Uterus (tissue), 4 donors: ENCODE measurements around the gene GALNT9. TPM values are rescaled to one million over a fixed set of nuclear protein-coding genes. Genes with fewer than 3 reads are reported as not detected.

Source experiments
- DNase-seq, 2 donors: peaks; one replicate each; pipeline ENCODE4 v3.0.0-alpha.2; 2019 to 2020
- H3K27ac ChIP-seq, 2 donors: fragments of 200-600 bp; sonication (generic); 1 replicate in 1 of 2; 2 replicates in 1 of 2; pipeline ENCODE4 v1.5.1; 2016 to 2018
- H3K27me3 ChIP-seq, 2 donors: fragments of 200-600 bp; sonication (generic); one replicate each; pipeline ENCODE4 v1.5.1; 2018 to 2019; ENCODE audit warnings: control low read depth in 1 of 2
- H3K36me3 ChIP-seq, 2 donors: fragments of 200-600 bp; sonication (generic); one replicate each; pipeline ENCODE4 v1.5.1; 2019; ENCODE audit warnings: control low read depth in 1 of 2
- H3K4me1 ChIP-seq, 2 donors: fragments of 200-600 bp; sonication (generic); one replicate each; pipeline ENCODE4 v1.5.1; 2018 to 2019; ENCODE audit warnings: control low read depth in 1 of 2
- H3K4me3 ChIP-seq, 2 donors: fragments of 200-600 bp; sonication (generic); 1 replicate in 1 of 2; 2 replicates in 1 of 2; pipeline ENCODE4 v1.5.1; 2018 to 2019; ENCODE audit warnings: mild to moderate bottlenecking in 1 of 2
- H3K9me3 ChIP-seq, 2 donors: fragments of 200-600 bp; sonication (generic); one replicate each; pipeline ENCODE4 v1.5.1; 2019; ENCODE audit warnings: control low read depth in 1 of 2
- POLR2A ChIP-seq, 2 donors: fragments of 450-650 bp; IDR thresholded peaks; one replicate each; pipeline ENCODE4 v1.6.1; 2016; ENCODE audit warnings: antibody characterized with exemption in 2 of 2, mild to moderate bottlenecking in 1 of 2, moderate library complexity in 1 of 2
- intact Hi-C: fragments of 100-400 bp; cut with DNase I; formaldehyde crosslinking; loops from one replicate; pipeline ENCODE4 v1.15.1; 2023; ENCODE audit warnings: low total_unique reads
- total RNA-seq, 4 donors: library from RNA; depleted of rRNA in 3 of 4; stranded (reverse); fragments of >200 nt in 3 of 4; gene quantifications; one replicate each; pipeline versions ENCODE4 v1.1.0 to v1.2.4, GENCODE V29; 2014 to 2023
- TF ChIP-seq, protein P1 (sequence below), 4 experiments: fragments of 200-600 bp in 2 of 4; fragments of 450-650 bp in 2 of 4; sonication (generic) in 2 of 4; IDR thresholded peaks; one replicate each; pipeline ENCODE4 v1.5.1; 2016 to 2019; ENCODE audit warnings: antibody characterized with exemption in 4 of 4, mild to moderate bottlenecking in 2 of 4, moderate library complexity in 1 of 4
- donor health status: DM: yes; HTN: yes; CAD: no.

Gene GALNT9
- total RNA-seq, 4 donors from 2014 or later, result 1.5 to 4.3 TPM; not detected in 2

DNA sequence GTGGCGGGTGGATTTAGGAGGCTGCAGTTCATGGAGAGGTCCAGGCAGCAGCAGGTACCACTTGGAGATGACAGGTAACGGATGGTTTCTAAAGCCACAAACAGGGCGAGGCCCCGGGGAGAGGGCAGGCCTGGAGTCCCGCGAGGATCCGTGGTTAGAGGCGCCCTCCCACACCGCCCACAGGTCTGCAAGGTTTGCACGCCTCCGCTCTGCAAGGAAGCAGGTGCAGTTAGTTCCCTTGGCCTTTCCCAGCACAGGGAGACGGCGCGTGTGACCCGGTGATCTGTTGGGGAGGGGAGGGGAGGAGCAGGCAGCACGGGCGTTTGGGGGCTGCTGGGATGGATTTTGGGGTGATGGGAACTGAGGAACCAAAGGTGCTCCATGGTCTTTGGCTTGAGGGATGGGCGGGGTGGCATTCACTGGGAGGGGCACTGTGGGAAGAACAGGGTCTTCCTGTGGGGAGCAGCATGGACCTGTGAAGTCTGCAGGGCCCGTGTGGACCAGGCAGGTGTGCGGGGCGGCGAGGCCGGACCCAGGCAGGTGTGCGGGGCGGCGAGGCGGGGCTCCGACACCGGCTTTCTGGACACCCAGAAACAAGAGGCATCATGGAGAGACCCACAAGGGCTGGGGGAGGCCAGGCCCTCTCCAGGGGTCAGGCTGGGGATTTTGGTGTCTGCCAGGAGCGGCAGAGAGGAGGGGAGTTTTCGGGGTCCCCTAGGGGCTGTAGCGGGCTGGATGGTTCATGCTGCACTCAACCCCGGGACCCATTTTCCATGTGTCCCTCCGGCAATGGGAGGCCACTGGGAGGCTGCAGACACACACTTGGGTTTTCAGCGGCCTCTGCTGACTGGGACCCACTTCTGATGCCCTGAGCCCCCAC lies 156.0 kb downstream of the GALNT9 start:
- Histone ChIP-seq H3K9me3 (no peaks in the 10 kb centered on the region), H3K36me3 (no peaks in the 10 kb centered on the region), H3K4me3 (no peak overlapping the region), H3K27me3 (peaks cover 0 to 41% of the 10 kb centered on the region in 2 donors), H3K27ac (no peak overlapping the region), H3K4me1 (no peaks in the 10 kb centered on the region)
- no peak for TF ChIP-seq POLR2A (IDR thresholded peaks at IDR 0.05)
- TF ChIP-seq, protein P1, sequence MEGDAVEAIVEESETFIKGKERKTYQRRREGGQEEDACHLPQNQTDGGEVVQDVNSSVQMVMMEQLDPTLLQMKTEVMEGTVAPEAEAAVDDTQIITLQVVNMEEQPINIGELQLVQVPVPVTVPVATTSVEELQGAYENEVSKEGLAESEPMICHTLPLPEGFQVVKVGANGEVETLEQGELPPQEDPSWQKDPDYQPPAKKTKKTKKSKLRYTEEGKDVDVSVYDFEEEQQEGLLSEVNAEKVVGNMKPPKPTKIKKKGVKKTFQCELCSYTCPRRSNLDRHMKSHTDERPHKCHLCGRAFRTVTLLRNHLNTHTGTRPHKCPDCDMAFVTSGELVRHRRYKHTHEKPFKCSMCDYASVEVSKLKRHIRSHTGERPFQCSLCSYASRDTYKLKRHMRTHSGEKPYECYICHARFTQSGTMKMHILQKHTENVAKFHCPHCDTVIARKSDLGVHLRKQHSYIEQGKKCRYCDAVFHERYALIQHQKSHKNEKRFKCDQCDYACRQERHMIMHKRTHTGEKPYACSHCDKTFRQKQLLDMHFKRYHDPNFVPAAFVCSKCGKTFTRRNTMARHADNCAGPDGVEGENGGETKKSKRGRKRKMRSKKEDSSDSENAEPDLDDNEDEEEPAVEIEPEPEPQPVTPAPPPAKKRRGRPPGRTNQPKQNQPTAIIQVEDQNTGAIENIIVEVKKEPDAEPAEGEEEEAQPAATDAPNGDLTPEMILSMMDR (IDR thresholded peaks at IDR 0.05), result no peak
- no peak for DNase-seq
- intact Hi-C loops, result no loop called here

DNA sequence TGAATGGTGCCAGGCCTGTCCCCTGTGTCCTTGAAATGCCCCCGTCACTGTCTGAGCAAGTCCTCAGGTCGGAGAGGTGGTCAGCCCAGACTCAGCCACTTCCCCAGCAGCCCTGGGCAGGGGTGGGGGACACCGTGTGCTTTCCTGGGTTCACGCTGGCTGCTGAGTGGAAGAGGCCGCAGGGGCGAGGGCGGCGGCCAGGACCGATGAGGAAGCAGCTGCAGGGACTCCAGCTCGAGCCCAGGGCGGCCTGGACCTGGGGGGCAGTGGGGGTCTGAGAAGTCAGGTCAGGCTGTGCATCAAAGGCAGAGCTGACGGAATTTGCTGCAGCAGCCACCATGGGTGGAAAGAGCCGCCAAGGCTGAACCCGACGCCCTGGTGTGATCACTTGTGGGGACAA lies 156.8 kb downstream of the GALNT9 start:
- H3K4me1 ChIP-seq, result no peaks in the 10 kb centered on the region
- no peaks in the 10 kb centered on the region for H3K9me3 ChIP-seq
- no peaks in the 10 kb centered on the region for H3K36me3 ChIP-seq
- no peak overlapping the region for H3K27ac ChIP-seq
- TF ChIP-seq, protein P1 (IDR thresholded peaks at IDR 0.05), result no peak
- no peak for TF ChIP-seq POLR2A (IDR thresholded peaks at IDR 0.05)
- H3K27me3 ChIP-seq, result peaks cover 0 to 39% of the 10 kb centered on the region in 2 donors
- no peak for DNase-seq
- intact Hi-C loops, result no loop called here
- no peak overlapping the region for H3K4me3 ChIP-seq

DNA sequence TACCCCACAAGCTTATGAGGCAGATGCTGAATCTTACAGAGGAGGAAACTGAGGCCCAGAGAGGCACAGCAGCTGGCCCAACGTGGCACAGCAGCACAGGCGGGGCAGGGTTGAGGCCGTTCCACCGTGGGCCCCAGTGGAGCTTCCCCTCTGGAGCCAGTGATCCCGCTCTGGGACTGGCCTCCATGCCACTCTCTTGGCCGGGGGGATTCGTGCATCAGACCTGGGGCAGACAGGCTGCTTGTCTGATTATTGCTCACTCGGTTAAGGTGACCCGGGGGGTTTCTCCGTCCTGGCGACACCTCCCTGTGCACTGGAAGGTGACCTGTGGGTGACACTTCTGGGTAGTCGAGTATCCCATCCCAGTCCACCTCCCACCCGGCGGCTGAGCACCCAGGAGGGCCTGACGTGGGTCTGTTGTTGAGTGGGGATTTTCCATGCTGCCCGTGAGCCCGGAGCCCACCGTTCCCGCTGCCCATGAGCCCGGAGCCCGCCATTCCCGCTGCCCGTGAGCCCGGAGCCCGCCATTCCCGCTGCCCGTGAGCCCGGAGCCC lies 157.3 kb downstream of the GALNT9 start:
- H3K27me3 ChIP-seq, result peaks cover 0 to 33% of the 10 kb centered on the region in 2 donors
- no peak for DNase-seq
- H3K4me1 ChIP-seq, result no peaks in the 10 kb centered on the region
- no peaks in the 10 kb centered on the region for H3K36me3 ChIP-seq
- H3K9me3 ChIP-seq, result no peaks in the 10 kb centered on the region
- no peak for TF ChIP-seq POLR2A (IDR thresholded peaks at IDR 0.05)
- TF ChIP-seq, protein P1 (IDR thresholded peaks at IDR 0.05), result no peak
- no peak overlapping the region for H3K27ac ChIP-seq
- intact Hi-C loops, result no loop called here
- H3K4me3 ChIP-seq, result no peak overlapping the region

DNA sequence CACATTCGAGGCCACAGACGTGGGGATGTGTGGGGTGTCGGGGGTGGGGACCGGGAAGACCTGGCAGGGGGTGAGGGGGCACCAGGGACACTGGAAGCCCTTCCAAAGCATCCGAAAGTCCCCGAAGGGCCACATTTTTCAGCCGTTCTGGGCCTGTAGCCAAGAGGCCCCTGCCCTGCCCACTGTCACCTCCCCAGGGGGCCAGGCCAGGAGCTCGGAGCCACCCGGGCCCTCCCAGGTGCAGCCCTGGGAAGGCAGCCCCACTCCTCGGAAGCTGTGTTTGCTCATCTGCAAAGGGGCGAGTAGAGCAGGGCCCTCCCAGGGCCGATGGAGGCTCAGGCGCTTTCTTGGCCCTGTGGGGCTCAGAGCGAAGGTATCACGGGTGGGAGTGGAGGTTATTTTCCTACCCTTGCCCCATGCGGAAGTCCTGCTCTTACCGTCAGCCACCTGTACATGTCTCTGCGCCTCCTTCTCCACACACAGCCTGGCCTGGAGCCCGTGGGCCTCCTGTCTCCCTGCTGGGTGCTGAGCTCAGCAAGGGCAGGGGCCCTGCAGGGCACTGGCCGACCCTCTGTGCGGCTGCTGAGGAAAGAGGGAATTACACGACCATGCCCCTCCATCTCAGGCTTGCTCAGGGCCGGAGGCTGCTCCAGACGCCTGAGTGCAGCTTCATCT lies 158.0 kb downstream of the GALNT9 start:
- Histone ChIP-seq H3K9me3 (no peaks in the 10 kb centered on the region), H3K36me3 (no peaks in the 10 kb centered on the region), H3K27ac (no peak overlapping the region), H3K4me3 (no peak overlapping the region), H3K27me3 (peaks cover 0 to 27% of the 10 kb centered on the region in 2 donors), H3K4me1 (no peaks in the 10 kb centered on the region)
- intact Hi-C loops, result no loop called here
- TF ChIP-seq POLR2A (IDR thresholded peaks at IDR 0.05), result no peak
- TF ChIP-seq, protein P1 (IDR thresholded peaks at IDR 0.05), result no peak
- no peak for DNase-seq
